HEK293T (cell line): ENCODE measurements around the gene SLC47A2.

Experiments used
- BHLHE40 ChIP-seq: fragments of 450-650 bp; IDR thresholded peaks from 2 replicates; pipeline ENCODE4 v1.6.1; 2016; ENCODE audit warnings: mild to moderate bottlenecking, moderate library complexity, borderline replicate concordance
- CTBP1 ChIP-seq: fragments of 450-650 bp; IDR thresholded peaks from 2 replicates; pipeline ENCODE4 v1.6.1; 2016; ENCODE audit warnings: borderline replicate concordance
- ELF4 ChIP-seq: fragments of 450-650 bp; IDR thresholded peaks from 2 replicates; pipeline ENCODE4 v1.6.1; 2017; ENCODE audit warnings: antibody characterized with exemption
- FOXA1 ChIP-seq: fragments of 450-650 bp; IDR thresholded peaks from 2 replicates; pipeline ENCODE4 v1.6.1; 2016; ENCODE audit warnings: mild to moderate bottlenecking
- FOXM1 ChIP-seq: fragments of 450-650 bp; IDR thresholded peaks from 2 replicates; pipeline ENCODE4 v1.6.1; 2017; ENCODE audit warnings: mild to moderate bottlenecking, borderline replicate concordance
- HDGF ChIP-seq: fragments of 450-650 bp; IDR thresholded peaks from 2 replicates; pipeline ENCODE4 v1.6.1; 2017; ENCODE audit warnings: antibody characterized with exemption, borderline replicate concordance
- LEF1 ChIP-seq: fragments of 450-650 bp; IDR thresholded peaks from 2 replicates; pipeline ENCODE4 v1.6.1; 2017; ENCODE audit warnings: mild to moderate bottlenecking, borderline replicate concordance
- NFRKB ChIP-seq: fragments of 450-650 bp; IDR thresholded peaks from 2 replicates; pipeline ENCODE4 v1.6.1; 2016; ENCODE audit warnings: mild to moderate bottlenecking, moderate library complexity
- PKNOX1 ChIP-seq: fragments of 450-650 bp; IDR thresholded peaks from 2 replicates; pipeline ENCODE4 v1.6.1; 2016
- SP1 ChIP-seq: fragments of 450-650 bp; IDR thresholded peaks from 2 replicates; pipeline ENCODE4 v1.6.1; 2017
- SUZ12 ChIP-seq: fragments of 450-650 bp; IDR thresholded peaks from 2 replicates; pipeline ENCODE4 v1.6.1; 2016; ENCODE audit warnings: mild to moderate bottlenecking
- TARDBP ChIP-seq: fragments of 450-650 bp; IDR thresholded peaks from 2 replicates; pipeline ENCODE4 v1.6.1; 2016
- ZNF384 ChIP-seq: fragments of 450-650 bp; IDR thresholded peaks from 2 replicates; pipeline ENCODE4 v1.6.1; 2016

DNA sequence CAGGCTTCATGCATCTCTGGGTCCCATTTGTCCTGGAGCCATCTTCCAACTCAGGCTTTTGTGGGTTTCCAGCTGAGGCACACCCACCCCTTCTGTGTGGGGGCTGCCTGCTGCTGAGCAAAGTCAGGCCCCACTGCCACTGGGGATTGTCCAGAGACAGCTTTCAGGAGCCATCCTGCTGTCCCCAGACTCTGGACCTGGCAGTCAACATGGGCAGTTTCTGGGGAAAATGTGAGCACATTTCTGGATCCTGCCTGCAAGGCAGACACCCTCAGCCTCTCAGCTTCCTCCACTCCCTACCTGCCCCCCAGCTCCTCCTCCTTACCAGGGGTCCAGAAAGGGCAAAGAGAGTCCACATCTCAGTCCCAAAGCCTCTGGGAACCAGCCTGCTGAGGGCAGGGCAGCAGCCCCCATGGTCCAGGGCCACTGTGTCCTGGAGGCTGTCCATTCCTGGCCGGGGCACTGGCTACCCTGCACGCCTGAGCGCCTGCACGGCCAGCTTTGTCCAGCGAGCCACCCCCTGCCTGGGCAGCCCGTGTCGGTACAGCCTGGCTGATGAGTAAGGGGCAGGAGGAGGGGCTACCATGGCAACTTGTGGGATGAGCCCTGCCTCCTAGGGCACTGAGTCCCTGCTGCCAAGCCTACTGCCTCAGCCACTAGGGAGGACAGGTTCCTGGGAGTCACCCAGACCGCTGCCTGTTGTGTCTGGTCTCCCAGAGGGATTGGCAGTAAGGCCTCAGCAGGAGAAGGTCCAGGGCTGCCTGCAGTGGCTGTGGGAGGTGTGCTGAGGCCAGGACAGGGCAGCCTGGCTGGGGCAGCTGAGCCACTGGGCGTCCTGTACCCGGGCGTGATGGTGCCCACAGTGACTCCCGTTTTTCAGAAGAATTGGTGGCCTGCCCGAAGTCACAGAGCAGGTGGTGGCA is at the start of gene SLC47A2:
- TF ChIP-seq BHLHE40, result no peak
- TF ChIP-seq CTBP1, result no peak
- no peak for TF ChIP-seq ZNF384
- no peak for TF ChIP-seq SUZ12
- TF ChIP-seq TARDBP, result no peak
- TF ChIP-seq FOXA1, result no peak
- no peak for TF ChIP-seq HDGF
- TF ChIP-seq ELF4, result no peak
- no peak for TF ChIP-seq FOXM1
- TF ChIP-seq SP1, result no peak
- no peak for TF ChIP-seq NFRKB
- no peak for TF ChIP-seq PKNOX1
- no peak for TF ChIP-seq LEF1
